ENCODE measurements around the gene CASS4. TPM values are rescaled to one million over a fixed set of nuclear protein-coding genes. Genes with fewer than 3 reads are reported as not detected.

CASS4 gene
- total and polyA plus RNA-seq, 2 donors (not counting 3 experiments of a cell fraction or from before 2014, with no cell fraction given): not detected

- H3K4me1 ChIP-seq (ENCODE audit: control insufficient read depth, extremely low read depth, insufficient read depth, low read length): peaks cover 2% of the 10 kb centered on the region
- ChIA-PET POLR2A (no interaction called here), CTCF (interaction anchor here (1.1 to 1.2 kb wide), 2 partner anchors 9 to 14 kb away, joined by 3 to 6 read pairs; no protein-coding TSS in a partner anchor)
- no peak for DNase-seq (ENCODE audit: low read depth, low spot score)
- H3K36me3 ChIP-seq (ENCODE audit: control insufficient read depth in 2 of 2, extremely low read depth in 1 of 2, insufficient read depth in 2 of 2, low read length in 2 of 2): no peaks in the 10 kb centered on the region
- no peak overlapping the region for H2AFZ ChIP-seq (ENCODE audit: low read depth, low read length)
- H3K9ac ChIP-seq (replicated peaks; ENCODE audit: extremely low read depth, insufficient read depth, low read length): no peak overlapping the region
- no peak overlapping the region for H3K27ac ChIP-seq (ENCODE audit: insufficient read depth, low read depth, low read length)
- no peak overlapping the region for H3K4me2 ChIP-seq (ENCODE audit: insufficient read depth, low read length)
- intact Hi-C loops (cut with micrococcal nuclease) (no loop called here), dilution Hi-C loops (cut with MboI; ENCODE audit: extremely low pct_ligation_motif_present, low sequenced_read_pairs) (no loop called here)
- TF ChIP-seq POLR2A (IDR thresholded peaks at IDR 0.05; ENCODE audit: low read depth, low read length) (no peak), POLR2AphosphoS5 (IDR thresholded peaks at IDR 0.05; ENCODE audit: insufficient read depth, low read depth, low read length) (no peak), CTCF (IDR thresholded peaks at IDR 0.05; ENCODE audit: extremely low read depth in 1 of 2, insufficient read depth in 1 of 2, low read depth in 1 of 2, low read length in 2 of 2) (no peak), JUN (IDR thresholded peaks at IDR 0.05; ENCODE audit: borderline replicate concordance, insufficient read depth, insufficient read length, low read depth) (no peak), MYC (IDR thresholded peaks at IDR 0.05; ENCODE audit: low read depth, low read length) (no peak), GATA2 (IDR thresholded peaks at IDR 0.05; ENCODE audit: insufficient read depth, insufficient read length, low read depth, low read length) (no peak), FOS (IDR thresholded peaks at IDR 0.05; ENCODE audit: borderline replicate concordance, insufficient read depth, low read length) (no peak), MAX (IDR thresholded peaks at IDR 0.05; ENCODE audit: insufficient read depth, insufficient read length) (no peak), EZH2 (IDR thresholded peaks at IDR 0.05; ENCODE audit: borderline replicate concordance, low read depth, low read length, severe bottlenecking) (no peak)
- H3K9me1 ChIP-seq (replicated peaks; ENCODE audit: control insufficient read depth, extremely low read depth, insufficient read depth, low read length): no peaks in the 10 kb centered on the region
- no peaks in the 10 kb centered on the region for H3K79me2 ChIP-seq (ENCODE audit: control insufficient read depth, insufficient read depth, low read length)
- H3K9me3 ChIP-seq (replicated peaks; ENCODE audit: control insufficient read depth, insufficient read depth, low read length): no peaks in the 10 kb centered on the region
- BruUV-seq (replicated peaks): no TSS peak
- H4K20me1 ChIP-seq (replicated peaks; ENCODE audit: control insufficient read depth, extremely low read depth, insufficient read depth, low read length): no peaks in the 10 kb centered on the region
- peaks cover 71 to 73% of the 10 kb centered on the region in 2 experiments for H3K27me3 ChIP-seq (ENCODE audit: control insufficient read depth in 2 of 2, insufficient read depth in 2 of 2, low read length in 2 of 2)
- no peak overlapping the region for H3K4me3 ChIP-seq (replicated peaks in 1 of 3; ENCODE audit: insufficient read depth in 1 of 3, low read depth in 1 of 3, low read length in 3 of 3)
- FAIRE-seq: no peak
These were observed 16.8 kb downstream of the CASS4 start for GRCh38 chr20:56428881-56429280.
